ENCODE measurements around the gene PLGRKT.
"Not testable (repeated sequence)": the region's sequence is repeated elsewhere in the genome, so short reads cannot be mapped to it uniquely, and the experiment has no call there.

Gene PLGRKT

GRCh38 chr9:5402217-5402616, 35.5 kb downstream of the PLGRKT start:
- Histone ChIP-seq H3K4me1 (ENCODE audit: control insufficient read depth, insufficient read depth, low read length, poor library complexity, severe bottlenecking) (no peaks in the 10 kb centered on the region), H3K9me3 (ENCODE audit: control insufficient read depth, low read length) (peaks cover 4% of the 10 kb centered on the region), H3K27ac (ENCODE audit: low read depth, low read length, severe bottlenecking) (no peak overlapping the region), H3K36me3 (ENCODE audit: control insufficient read depth, insufficient read depth, low read length) (no peaks in the 10 kb centered on the region), H3K4me3 (ENCODE audit: extremely low read depth, insufficient read depth, low read length, poor library complexity, severe bottlenecking) (no peak overlapping the region)

- H3K36me3 ChIP-seq (ENCODE audit: control insufficient read depth, insufficient read depth, low read length); H3K9me3 ChIP-seq (ENCODE audit: control insufficient read depth, low read length); H3K27ac ChIP-seq (ENCODE audit: low read depth, low read length, severe bottlenecking); H3K4me3 ChIP-seq (ENCODE audit: extremely low read depth, insufficient read depth, low read length, poor library complexity, severe bottlenecking); H3K4me1 ChIP-seq (ENCODE audit: control insufficient read depth, insufficient read depth, low read length, poor library complexity, severe bottlenecking): not testable (repeated sequence)
- 92 to 100% methylated on average over 1 to 2 of the region's 3 CpGs for WGBS, 2 experiments (ENCODE audit: insufficient coverage in 2 of 2)
Observed at GRCh38 chr9:5397547-5397946, 40.2 kb downstream of the PLGRKT start.

GRCh38 chr9:5395428-5395827, 42.3 kb downstream of the PLGRKT start:
- no peaks in the 10 kb centered on the region for H3K9me3 ChIP-seq (ENCODE audit: control insufficient read depth, low read length)
- no peak overlapping the region for H3K4me3 ChIP-seq (ENCODE audit: extremely low read depth, insufficient read depth, low read length, poor library complexity, severe bottlenecking)
- no peaks in the 10 kb centered on the region for H3K36me3 ChIP-seq (ENCODE audit: control insufficient read depth, insufficient read depth, low read length)
- H3K27ac ChIP-seq (ENCODE audit: low read depth, low read length, severe bottlenecking): no peak overlapping the region
- no peaks in the 10 kb centered on the region for H3K4me1 ChIP-seq (ENCODE audit: control insufficient read depth, insufficient read depth, low read length, poor library complexity, severe bottlenecking)

GRCh38 chr9:5393976-5394375, 43.7 kb downstream of the PLGRKT start:
- H3K36me3 ChIP-seq (ENCODE audit: control insufficient read depth, insufficient read depth, low read length); H3K4me3 ChIP-seq (ENCODE audit: extremely low read depth, insufficient read depth, low read length, poor library complexity, severe bottlenecking); H3K9me3 ChIP-seq (ENCODE audit: control insufficient read depth, low read length); H3K27ac ChIP-seq (ENCODE audit: low read depth, low read length, severe bottlenecking); H3K4me1 ChIP-seq (ENCODE audit: control insufficient read depth, insufficient read depth, low read length, poor library complexity, severe bottlenecking): not testable (repeated sequence)
- WGBS, 2 experiments (ENCODE audit: insufficient coverage in 2 of 2): 88 to 95% methylated on average over 1 to 2 of the region's 2 CpGs

- Histone ChIP-seq H3K4me3 (ENCODE audit: extremely low read depth, insufficient read depth, low read length, poor library complexity, severe bottlenecking) (no peak overlapping the region), H3K36me3 (ENCODE audit: control insufficient read depth, insufficient read depth, low read length) (no peaks in the 10 kb centered on the region), H3K9me3 (ENCODE audit: control insufficient read depth, low read length) (no peaks in the 10 kb centered on the region), H3K27ac (ENCODE audit: low read depth, low read length, severe bottlenecking) (no peak overlapping the region), H3K4me1 (ENCODE audit: control insufficient read depth, insufficient read depth, low read length, poor library complexity, severe bottlenecking) (peaks cover 8% of the 10 kb centered on the region)
- WGBS, 2 experiments (ENCODE audit: insufficient coverage in 2 of 2): no CpG with 5 or more reads among the region's 2 CpGs
Observed at GRCh38 chr9:5393497-5393896, 44.2 kb downstream of the PLGRKT start.

GRCh38 chr9:5392285-5392684, 45.4 kb downstream of the PLGRKT start:
- no peaks in the 10 kb centered on the region for H3K36me3 ChIP-seq (ENCODE audit: control insufficient read depth, insufficient read depth, low read length)
- peaks cover 18% of the 10 kb centered on the region for H3K4me1 ChIP-seq (ENCODE audit: control insufficient read depth, insufficient read depth, low read length, poor library complexity, severe bottlenecking)
- H3K27ac ChIP-seq (ENCODE audit: low read depth, low read length, severe bottlenecking): no peak overlapping the region
- WGBS, 2 experiments (ENCODE audit: insufficient coverage in 2 of 2): 100% methylated on average over 1 of the region's 1 CpG; no CpG with 5 or more reads in 1 of the 2 experiments
- no peak overlapping the region for H3K4me3 ChIP-seq (ENCODE audit: extremely low read depth, insufficient read depth, low read length, poor library complexity, severe bottlenecking)
- H3K9me3 ChIP-seq (ENCODE audit: control insufficient read depth, low read length): no peaks in the 10 kb centered on the region

- Histone ChIP-seq H3K4me1 (ENCODE audit: control insufficient read depth, insufficient read depth, low read length, poor library complexity, severe bottlenecking) (peaks cover 18% of the 10 kb centered on the region), H3K9me3 (ENCODE audit: control insufficient read depth, low read length) (no peaks in the 10 kb centered on the region), H3K36me3 (ENCODE audit: control insufficient read depth, insufficient read depth, low read length) (no peaks in the 10 kb centered on the region), H3K4me3 (ENCODE audit: extremely low read depth, insufficient read depth, low read length, poor library complexity, severe bottlenecking) (no peak overlapping the region), H3K27ac (ENCODE audit: low read depth, low read length, severe bottlenecking) (no peak overlapping the region)
- WGBS, 2 experiments (ENCODE audit: insufficient coverage in 2 of 2): 77 to 79% methylated on average over 2 of the region's 3 CpGs
Observed at GRCh38 chr9:5389109-5389732, 48.5 kb downstream of the PLGRKT start.

- Histone ChIP-seq H3K36me3 (ENCODE audit: control insufficient read depth, insufficient read depth, low read length) (no peaks in the 10 kb centered on the region), H3K4me1 (ENCODE audit: control insufficient read depth, insufficient read depth, low read length, poor library complexity, severe bottlenecking) (peaks cover 18% of the 10 kb centered on the region), H3K9me3 (ENCODE audit: control insufficient read depth, low read length) (no peaks in the 10 kb centered on the region), H3K27ac (ENCODE audit: low read depth, low read length, severe bottlenecking) (no peak overlapping the region), H3K4me3 (ENCODE audit: extremely low read depth, insufficient read depth, low read length, poor library complexity, severe bottlenecking) (no peak overlapping the region)
- WGBS, 2 experiments (ENCODE audit: insufficient coverage in 2 of 2): 77 to 82% methylated on average over 2 of the region's 5 CpGs
Observed at GRCh38 chr9:5388026-5388819, 49.5 kb downstream of the PLGRKT start.

GRCh38 chr9:5384436-5384835, 53.3 kb downstream of the PLGRKT start:
- no peak overlapping the region for H3K27ac ChIP-seq (ENCODE audit: low read depth, low read length, severe bottlenecking)
- no peaks in the 10 kb centered on the region for H3K36me3 ChIP-seq (ENCODE audit: control insufficient read depth, insufficient read depth, low read length)
- H3K9me3 ChIP-seq (ENCODE audit: control insufficient read depth, low read length): no peaks in the 10 kb centered on the region
- no peak overlapping the region for H3K4me3 ChIP-seq (ENCODE audit: extremely low read depth, insufficient read depth, low read length, poor library complexity, severe bottlenecking)
- peaks cover 18% of the 10 kb centered on the region for H3K4me1 ChIP-seq (ENCODE audit: control insufficient read depth, insufficient read depth, low read length, poor library complexity, severe bottlenecking)

GRCh38 chr9:5382479-5382878, 55.2 kb downstream of the PLGRKT start:
- Histone ChIP-seq H3K9me3 (ENCODE audit: control insufficient read depth, low read length) (no peaks in the 10 kb centered on the region), H3K4me1 (ENCODE audit: control insufficient read depth, insufficient read depth, low read length, poor library complexity, severe bottlenecking) (peaks cover 1% of the 10 kb centered on the region), H3K4me3 (ENCODE audit: extremely low read depth, insufficient read depth, low read length, poor library complexity, severe bottlenecking) (no peak overlapping the region), H3K36me3 (ENCODE audit: control insufficient read depth, insufficient read depth, low read length) (no peaks in the 10 kb centered on the region), H3K27ac (ENCODE audit: low read depth, low read length, severe bottlenecking) (no peak overlapping the region)
- WGBS, 2 experiments (ENCODE audit: insufficient coverage in 2 of 2): 53 to 82% methylated on average over 3 of the region's 3 CpGs

GRCh38 chr9:5375790-5376477, 61.8 kb downstream of the PLGRKT start:
- 93% methylated on average over 4 of the region's 6 CpGs; no CpG with 5 or more reads in 1 of the 2 experiments for WGBS, 2 experiments (ENCODE audit: insufficient coverage in 2 of 2)
- H3K9me3 ChIP-seq (ENCODE audit: control insufficient read depth, low read length): no peaks in the 10 kb centered on the region
- H3K4me1 ChIP-seq (ENCODE audit: control insufficient read depth, insufficient read depth, low read length, poor library complexity, severe bottlenecking): no peaks in the 10 kb centered on the region
- no peaks in the 10 kb centered on the region for H3K36me3 ChIP-seq (ENCODE audit: control insufficient read depth, insufficient read depth, low read length)
- no peak overlapping the region for H3K4me3 ChIP-seq (ENCODE audit: extremely low read depth, insufficient read depth, low read length, poor library complexity, severe bottlenecking)
- H3K27ac ChIP-seq (ENCODE audit: low read depth, low read length, severe bottlenecking): no peak overlapping the region
